Gastroesophageal sphincter (tissue), 3 donors: ENCODE data around the gene ERF.

Experiments
- POLR2A ChIP-seq, 2 donors: fragments of 450-650 bp; IDR thresholded peaks; one replicate each; pipeline ENCODE4 v1.6.1; 2017; ENCODE audit warnings: antibody characterized with exemption in 2 of 2, mild to moderate bottlenecking in 2 of 2, moderate library complexity in 1 of 2
- POLR2AphosphoS5 ChIP-seq: sonication (generic); formaldehyde crosslinking; IDR thresholded peaks from one replicate; pipeline ENCODE4 v1.6.1; 2017; ENCODE audit warnings: antibody characterized with exemption
- TF ChIP-seq, protein P1 (sequence below), 4 experiments: fragments of 200-600 bp in 2 of 4; fragments of 450-650 bp in 2 of 4; sonication (generic) in 1 of 4; IDR thresholded peaks; one replicate each; pipeline ENCODE4 v1.5.1; 2017 to 2019; ENCODE audit warnings: antibody characterized with exemption in 4 of 4, mild to moderate bottlenecking in 2 of 4, moderate library complexity in 2 of 4

DNA sequence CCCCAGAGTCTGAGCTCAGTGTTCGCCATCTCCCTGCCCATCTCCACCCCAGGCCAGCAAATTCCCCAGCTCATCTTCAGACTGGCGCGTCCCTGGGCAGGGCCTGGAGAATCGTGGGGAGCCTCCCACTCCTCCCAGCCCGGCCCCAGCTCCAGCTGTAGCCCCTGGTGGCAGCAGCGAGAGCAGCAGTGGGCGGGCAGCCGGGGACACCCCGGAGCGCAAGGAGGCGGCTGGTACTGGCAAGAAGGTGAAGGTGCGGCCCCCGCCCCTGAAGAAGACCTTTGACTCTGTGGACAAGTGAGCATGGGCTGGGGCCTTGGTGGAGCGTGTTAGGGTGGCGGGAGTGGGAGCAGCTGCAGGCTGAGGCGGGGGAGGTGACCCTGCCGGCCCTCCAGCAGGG is 38.6 kb upstream of the ERF start:
- TF ChIP-seq POLR2AphosphoS5 (no peak), POLR2A (IDR thresholded peaks at IDR 0.05) (no peak)
- TF ChIP-seq, protein P1, sequence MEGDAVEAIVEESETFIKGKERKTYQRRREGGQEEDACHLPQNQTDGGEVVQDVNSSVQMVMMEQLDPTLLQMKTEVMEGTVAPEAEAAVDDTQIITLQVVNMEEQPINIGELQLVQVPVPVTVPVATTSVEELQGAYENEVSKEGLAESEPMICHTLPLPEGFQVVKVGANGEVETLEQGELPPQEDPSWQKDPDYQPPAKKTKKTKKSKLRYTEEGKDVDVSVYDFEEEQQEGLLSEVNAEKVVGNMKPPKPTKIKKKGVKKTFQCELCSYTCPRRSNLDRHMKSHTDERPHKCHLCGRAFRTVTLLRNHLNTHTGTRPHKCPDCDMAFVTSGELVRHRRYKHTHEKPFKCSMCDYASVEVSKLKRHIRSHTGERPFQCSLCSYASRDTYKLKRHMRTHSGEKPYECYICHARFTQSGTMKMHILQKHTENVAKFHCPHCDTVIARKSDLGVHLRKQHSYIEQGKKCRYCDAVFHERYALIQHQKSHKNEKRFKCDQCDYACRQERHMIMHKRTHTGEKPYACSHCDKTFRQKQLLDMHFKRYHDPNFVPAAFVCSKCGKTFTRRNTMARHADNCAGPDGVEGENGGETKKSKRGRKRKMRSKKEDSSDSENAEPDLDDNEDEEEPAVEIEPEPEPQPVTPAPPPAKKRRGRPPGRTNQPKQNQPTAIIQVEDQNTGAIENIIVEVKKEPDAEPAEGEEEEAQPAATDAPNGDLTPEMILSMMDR (IDR thresholded peaks at IDR 0.05), result peak in 1 of 4 experiments; percentile 5
